LNCAP (cell line): Measurements from ENCODE around the gene PRKAG3.

ENCODE experiments used
- CTCF ChIP-seq: fragments of 450-650 bp; IDR thresholded peaks from 2 replicates; pipeline ENCODE4 v1.5.1; 2017; ENCODE audit warnings: mild to moderate bottlenecking

Gene PRKAG3

GRCh38 chr2:218839888-218840287 is 8.3 kb upstream of the PRKAG3 start:
- TF ChIP-seq CTCF = no peak

- no peak for TF ChIP-seq CTCF
Observed at GRCh38 chr2:218839430-218839829, 7.8 kb upstream of the PRKAG3 start.

GRCh38 chr2:218837495-218837894 is 5.9 kb upstream of the PRKAG3 start:
- TF ChIP-seq CTCF = no peak

- TF ChIP-seq CTCF = no peak
Observed at GRCh38 chr2:218834685-218835084, 3.1 kb upstream of the PRKAG3 start.

GRCh38 chr2:218833023-218833609 is 1.5 kb upstream of the PRKAG3 start:
- no peak for TF ChIP-seq CTCF

GRCh38 chr2:218832520-218832919 is 917 bp upstream of the PRKAG3 start:
- TF ChIP-seq CTCF = no peak

GRCh38 chr2:218832081-218832480 is 478 bp upstream of the PRKAG3 start:
- no peak for TF ChIP-seq CTCF
